HFFc6 (cell line): ENCODE results near the gene TMEM59L. TPM values are rescaled to one million over a fixed set of nuclear protein-coding genes. Genes with fewer than 3 reads are reported as not detected.

ENCODE experiments used
- DNase-seq: peaks from one replicate; pipeline ENCODE4 v3.0.0-alpha.2; 2018
- H3K27ac Mint-ChIP-seq: 2 replicates; pipeline ENCODE4 v1.8.0; 2020; ENCODE audit warnings: mild to moderate bottlenecking, mixed read lengths
- H3K27me3 Mint-ChIP-seq: 2 replicates; pipeline ENCODE4 v1.8.0; 2021; ENCODE audit warnings: mild to moderate bottlenecking, moderate library complexity, mixed read lengths; ENCODE audit not compliant: insufficient read depth
- H3K36me3 Mint-ChIP-seq: 2 replicates; pipeline ENCODE4 v1.8.0; 2021; ENCODE audit warnings: low read depth, mixed read lengths
- H3K4me1 Mint-ChIP-seq: 2 replicates; pipeline ENCODE4 v1.8.0; 2020; ENCODE audit warnings: low read depth, mixed read lengths
- H3K4me3 Mint-ChIP-seq: 2 replicates; pipeline ENCODE4 v1.8.0; 2020; ENCODE audit warnings: mild to moderate bottlenecking, moderate library complexity, mixed read lengths
- H3K9me3 Mint-ChIP-seq: 2 replicates; pipeline ENCODE4 v1.8.0; 2020; ENCODE audit warnings: mild to moderate bottlenecking, mixed read lengths
- total RNA-seq, 6 experiments: library from RNA; stranded (reverse); fragmentation: NEBNext Ultra II Directional; extraction: Animal tissue kit (Norgen Biotek cat#: 25700); gene quantifications; 2 replicates in 1 of 6; 3 replicates in 5 of 6; pipeline ENCODE4 v1.2.3, GENCODE V29; 2021
- TF ChIP-seq, protein P1 (sequence below): fragments of 200-600 bp; sonication (generic); IDR thresholded peaks from 2 replicates; pipeline ENCODE4 v1.5.0; 2021; ENCODE audit warnings: antibody characterized with exemption, mild to moderate bottlenecking

The TMEM59L gene
- total RNA-seq, 6 experiments from 2014 or later: 1.7 to 4.3 (median 3.2) TPM

DNA sequence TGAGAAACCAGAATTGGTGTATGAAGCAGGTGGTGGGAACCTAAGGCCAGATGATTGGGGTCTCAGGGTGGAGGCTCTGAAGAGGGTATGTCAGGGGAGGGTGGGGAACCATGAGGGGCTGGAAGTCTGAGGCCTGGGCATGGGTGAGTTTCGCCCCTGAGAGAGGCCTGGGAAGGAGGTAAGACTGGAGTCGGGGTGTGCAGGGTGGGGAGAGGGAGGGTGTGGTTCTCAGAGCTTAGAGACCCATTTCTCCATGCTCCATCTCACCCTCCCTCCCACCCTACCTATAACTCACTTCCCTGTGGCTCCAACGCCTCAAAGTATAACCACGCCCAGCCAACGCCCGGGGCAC lies 23.1 kb downstream of the TMEM59L start:
- H3K4me1 Mint-ChIP-seq: peaks cover 6% of the 10 kb centered on the region; the same call in 1 of the 2 replicates

DNA sequence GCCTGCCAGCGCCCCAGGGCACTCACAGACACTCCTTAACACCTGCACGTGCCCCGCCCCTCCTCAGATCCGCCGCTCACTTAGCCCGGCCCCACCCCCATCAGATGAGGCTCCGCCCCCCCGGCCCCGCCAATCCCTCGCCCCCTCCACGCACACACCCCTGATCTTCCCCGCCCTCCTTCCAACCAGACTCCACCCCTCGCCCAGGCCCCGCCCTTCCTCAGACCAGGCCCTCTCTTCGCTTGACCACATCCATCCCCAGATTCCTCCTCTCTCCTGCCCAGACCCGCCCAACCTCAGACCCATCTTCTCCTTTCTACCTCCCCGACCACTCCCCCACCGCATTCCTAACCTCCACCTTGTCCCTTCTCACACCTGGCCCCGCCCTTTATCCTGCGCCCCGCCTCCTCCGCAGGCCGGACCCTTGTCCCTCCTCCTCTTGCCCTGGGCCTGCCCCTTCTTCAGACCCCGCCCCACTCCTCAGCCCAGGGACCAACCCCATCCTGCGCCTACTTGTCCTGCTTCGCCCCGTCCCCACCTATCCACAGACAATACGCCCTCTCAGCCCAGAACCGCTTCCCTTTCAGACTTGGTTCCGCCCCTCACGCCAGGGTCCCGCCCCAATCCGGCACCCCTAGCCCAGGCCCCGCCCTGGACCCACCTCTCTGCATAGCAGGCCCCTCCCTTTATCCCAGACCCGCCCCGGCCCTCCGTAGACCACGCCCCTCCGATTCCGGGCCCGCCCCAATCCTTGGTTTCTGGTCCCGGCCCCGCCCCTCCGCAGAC lies 23.7 kb downstream of the TMEM59L start:
- no peaks in the 10 kb centered on the region for H3K36me3 Mint-ChIP-seq
- H3K27ac Mint-ChIP-seq: peak overlapping the region; percentile 33; the same call in 1 of the 2 replicates
- H3K27me3 Mint-ChIP-seq: peaks cover 5% of the 10 kb centered on the region
- peaks cover 6% of the 10 kb centered on the region; the same call in 1 of the 2 replicates for H3K4me1 Mint-ChIP-seq
- peak overlapping the region; percentile 87 for H3K4me3 Mint-ChIP-seq
- TF ChIP-seq, protein P1, sequence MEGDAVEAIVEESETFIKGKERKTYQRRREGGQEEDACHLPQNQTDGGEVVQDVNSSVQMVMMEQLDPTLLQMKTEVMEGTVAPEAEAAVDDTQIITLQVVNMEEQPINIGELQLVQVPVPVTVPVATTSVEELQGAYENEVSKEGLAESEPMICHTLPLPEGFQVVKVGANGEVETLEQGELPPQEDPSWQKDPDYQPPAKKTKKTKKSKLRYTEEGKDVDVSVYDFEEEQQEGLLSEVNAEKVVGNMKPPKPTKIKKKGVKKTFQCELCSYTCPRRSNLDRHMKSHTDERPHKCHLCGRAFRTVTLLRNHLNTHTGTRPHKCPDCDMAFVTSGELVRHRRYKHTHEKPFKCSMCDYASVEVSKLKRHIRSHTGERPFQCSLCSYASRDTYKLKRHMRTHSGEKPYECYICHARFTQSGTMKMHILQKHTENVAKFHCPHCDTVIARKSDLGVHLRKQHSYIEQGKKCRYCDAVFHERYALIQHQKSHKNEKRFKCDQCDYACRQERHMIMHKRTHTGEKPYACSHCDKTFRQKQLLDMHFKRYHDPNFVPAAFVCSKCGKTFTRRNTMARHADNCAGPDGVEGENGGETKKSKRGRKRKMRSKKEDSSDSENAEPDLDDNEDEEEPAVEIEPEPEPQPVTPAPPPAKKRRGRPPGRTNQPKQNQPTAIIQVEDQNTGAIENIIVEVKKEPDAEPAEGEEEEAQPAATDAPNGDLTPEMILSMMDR: no peak
- no peaks in the 10 kb centered on the region for H3K9me3 Mint-ChIP-seq
- peak; percentile 80 for DNase-seq

More for the DNA sequence above, 23.1 kb downstream of the TMEM59L start:
- Mint-ChIP-seq H3K36me3 (no peaks in the 10 kb centered on the region), H3K4me3 (peak overlapping the region; percentile 29; the same call in 1 of the 2 replicates), H3K27me3 (peaks cover 5% of the 10 kb centered on the region), H3K9me3 (no peaks in the 10 kb centered on the region), H3K27ac (no peak overlapping the region)
- DNase-seq: no peak
- TF ChIP-seq, protein P1: no peak

DNA sequence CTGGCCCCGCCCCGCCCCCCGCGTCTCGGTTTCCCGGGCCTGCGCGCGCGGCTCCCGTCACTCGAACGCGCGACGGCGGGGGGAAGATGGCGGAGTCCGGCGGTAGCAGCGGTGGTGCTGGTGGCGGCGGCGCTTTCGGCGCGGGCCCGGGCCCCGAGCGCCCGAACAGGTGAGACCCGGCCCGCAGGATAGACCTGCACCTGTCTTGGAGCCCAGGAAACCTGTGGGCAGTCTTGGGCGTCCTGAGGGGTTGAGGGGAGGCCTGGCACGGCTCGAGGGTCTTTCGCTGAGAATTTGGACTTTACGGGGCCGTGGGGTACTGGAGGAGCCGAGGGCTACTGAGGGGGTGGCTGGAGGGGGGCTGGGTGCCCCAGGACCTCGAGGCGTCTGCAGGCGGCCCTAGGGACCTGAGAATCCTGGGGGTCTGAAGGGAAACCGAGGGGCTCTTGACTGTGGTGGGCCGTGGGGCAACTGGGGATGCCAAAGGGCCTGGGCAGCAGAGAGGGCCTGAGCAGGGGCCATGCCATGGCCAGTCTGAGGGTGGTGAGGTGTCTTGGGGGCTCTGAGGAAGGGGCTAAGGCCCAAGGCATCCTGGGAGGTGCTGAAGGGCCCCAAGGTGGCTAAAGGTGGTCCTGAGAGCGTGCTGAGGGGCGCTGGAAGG lies 24.4 kb downstream of the TMEM59L start, which contains the start of gene KLHL26:
TSS of gene KLHL26 (plus strand) at position 60 of the 661 bp plus-strand sequence. CDS start at position 87, 27 bp downstream.
- Mint-ChIP-seq H3K4me1 (peaks cover 6% of the 10 kb centered on the region; the same call in 1 of the 2 replicates), H3K4me3 (peak within 1 kb of the TSS; percentile 87), H3K27me3 (peaks cover 5% of the 10 kb centered on the region), H3K36me3 (no peaks in the 10 kb centered on the region), H3K9me3 (no peaks in the 10 kb centered on the region), H3K27ac (peak within 1 kb of the TSS; percentile 36; the same call in 1 of the 2 replicates)
- DNase-seq: no peak
- TF ChIP-seq, protein P1: no peak

DNA sequence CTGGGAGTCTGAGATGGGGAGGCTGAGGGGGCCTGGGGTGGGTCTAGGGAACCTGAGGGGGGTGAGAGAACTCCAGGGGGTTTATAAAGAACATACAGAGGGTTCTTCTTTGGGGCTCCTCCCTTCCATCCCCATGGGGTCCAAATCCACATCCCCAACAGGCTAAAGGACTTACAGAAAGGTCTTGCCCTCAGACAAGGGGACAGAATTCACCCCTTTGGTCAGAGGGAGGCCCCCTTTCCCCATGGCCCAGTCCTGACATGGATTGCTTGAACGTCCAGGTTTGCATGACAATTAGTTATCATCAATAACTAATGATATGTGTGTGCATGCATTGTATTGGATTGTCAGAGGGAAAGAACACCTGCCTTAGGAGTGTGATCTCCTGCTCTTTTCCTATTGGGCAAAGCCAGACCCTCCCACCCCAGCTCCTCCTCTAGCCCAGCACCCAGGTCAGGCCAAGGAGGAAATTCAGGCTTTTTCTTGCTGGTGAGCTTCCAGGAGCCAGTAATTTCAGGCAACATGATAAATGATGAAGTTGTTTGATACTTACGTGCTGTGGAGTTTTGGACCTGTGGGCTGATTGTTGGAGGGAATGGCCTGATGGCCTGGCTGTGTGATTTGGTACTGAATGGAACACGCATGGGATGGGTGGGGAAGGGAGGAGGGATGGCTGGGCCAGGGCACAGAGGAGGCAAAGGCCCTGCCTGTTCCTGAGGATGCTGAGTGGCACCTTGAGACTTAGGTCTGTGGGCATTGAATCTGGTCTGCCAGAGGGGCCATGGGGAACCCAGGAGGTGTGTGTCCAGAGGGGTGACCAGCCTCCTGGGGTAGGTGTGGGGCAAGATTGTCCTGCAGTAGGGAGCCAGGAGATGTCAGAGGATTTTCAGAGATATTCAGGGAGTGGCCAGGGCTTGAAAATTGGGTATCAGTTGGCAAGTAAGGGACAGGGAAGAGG lies 25.3 kb downstream of the TMEM59L start:
- H3K4me3 Mint-ChIP-seq: peak overlapping the region; percentile 87
- TF ChIP-seq, protein P1: no peak
- no peaks in the 10 kb centered on the region for H3K36me3 Mint-ChIP-seq
- H3K9me3 Mint-ChIP-seq: no peaks in the 10 kb centered on the region
- H3K27me3 Mint-ChIP-seq: peaks cover 5% of the 10 kb centered on the region
- peaks cover 6% of the 10 kb centered on the region; the same call in 1 of the 2 replicates for H3K4me1 Mint-ChIP-seq
- H3K27ac Mint-ChIP-seq: peak overlapping the region; percentile 36; the same call in 1 of the 2 replicates
- DNase-seq: no peak

DNA sequence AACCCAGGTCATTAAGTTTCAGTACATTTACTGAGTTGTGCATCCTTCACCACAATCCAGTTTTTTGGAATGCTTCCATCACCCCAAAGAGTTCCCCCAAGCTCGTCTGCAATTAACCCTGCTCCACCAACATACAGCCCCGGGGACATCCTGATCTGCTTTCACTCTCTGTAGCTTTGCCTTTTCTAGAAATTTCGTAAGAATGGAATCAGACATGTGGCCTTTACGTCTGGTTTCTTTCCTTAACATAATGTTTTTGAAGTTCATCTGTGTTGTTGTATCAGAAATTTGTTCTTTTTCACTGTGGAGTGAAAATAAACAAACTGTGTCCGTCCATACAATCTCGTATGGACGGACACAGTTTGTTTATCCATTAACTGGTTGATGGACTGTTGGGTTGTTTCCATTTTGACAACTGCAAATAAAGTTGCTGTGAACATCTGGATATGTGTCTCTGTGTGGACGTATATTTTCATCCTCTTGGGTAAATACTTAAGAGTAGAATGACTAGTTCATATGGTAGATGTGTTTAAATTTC lies 27.1 kb downstream of the TMEM59L start:
- Mint-ChIP-seq H3K27ac (no peak overlapping the region), H3K4me1 (peaks cover 8% of the 10 kb centered on the region; the same call in 1 of the 2 replicates), H3K9me3 (peaks cover 10% of the 10 kb centered on the region), H3K27me3 (peaks cover 2% of the 10 kb centered on the region; the same call in 1 of the 2 replicates), H3K36me3 (peaks cover 9% of the 10 kb centered on the region), H3K4me3 (no peak overlapping the region)
- TF ChIP-seq, protein P1: no peak
- no peak for DNase-seq
